DND-41 (cell line): Measurements from ENCODE around the gene SSBP1.

Source experiments
- CTCF ChIP-seq: IDR thresholded peaks from 2 replicates; pipeline ENCODE4 v1.5.1; 2012; ENCODE audit warnings: borderline replicate concordance, low read length, moderate library complexity, mild to moderate bottlenecking; ENCODE audit not compliant: poor library complexity, severe bottlenecking; ENCODE audit errors: extremely low read depth
- EZH2 ChIP-seq: IDR thresholded peaks from 3 replicates; pipeline ENCODE4 v1.6.1; 2012; ENCODE audit warnings: borderline replicate concordance, low read depth, mild to moderate bottlenecking, moderate library complexity, low read length, inconsistent platforms; ENCODE audit not compliant: severe bottlenecking

- TF ChIP-seq CTCF (no peak), EZH2 (no peak)
Observed at GRCh38 chr7:141715018-141715417, 23.1 kb upstream of the SSBP1 start.
